Activated B cell treated with CpG ODN at 0.5 μM for 24 hours (primary cell): Measurements from ENCODE around the gene NGEF. TPM values are rescaled to one million over a fixed set of nuclear protein-coding genes. Genes with fewer than 3 reads are reported as not detected.

Experiments
- ATAC-seq: fragments of 200-7000 bp; cut with Tn5 transposase; one replicate; pipeline ENCODE4 v1.10.0; 2021; ENCODE audit warnings: low read depth, mild to moderate bottlenecking, moderate library complexity
- CTCF ChIA-PET: fragments of 350-600 bp; sonication (Branson Sonifier 250); formaldehyde crosslinking; loops from one replicate; lab custom pipeline; 2021; ENCODE audit warnings: antibody characterized with exemption; lab: Charles Lee
- POLR2A ChIA-PET: fragments of 350-600 bp; sonication (Branson Sonifier 250); formaldehyde crosslinking; loops from one replicate; lab custom pipeline; 2021; ENCODE audit warnings: antibody characterized with exemption; lab: Charles Lee
- DNase-seq: peaks from one replicate; pipeline ENCODE4 v3.0.0; 2022
- H3K27ac Mint-ChIP-seq: one replicate; pipeline ENCODE4 v1.8.0; 2020; ENCODE audit warnings: mixed read lengths
- H3K27me3 Mint-ChIP-seq: one replicate; pipeline ENCODE4 v1.8.0; 2021; ENCODE audit warnings: mixed read lengths
- H3K36me3 Mint-ChIP-seq: one replicate; pipeline ENCODE4 v1.8.0; 2021; ENCODE audit warnings: low read depth, mixed read lengths
- H3K4me1 Mint-ChIP-seq: one replicate; pipeline ENCODE4 v1.8.0; 2021; ENCODE audit warnings: mixed read lengths
- H3K4me3 Mint-ChIP-seq: one replicate; pipeline ENCODE4 v1.8.0; 2020; ENCODE audit warnings: mild to moderate bottlenecking, mixed read lengths
- H3K9me3 Mint-ChIP-seq: one replicate; pipeline ENCODE4 v1.8.0; 2020; ENCODE audit warnings: mixed read lengths
- CTCF ChIP-seq: fragments of 200-600 bp; IDR thresholded peaks from one replicate; pipeline ENCODE4 v1.8.0; 2022; ENCODE audit warnings: antibody characterized with exemption, mild to moderate bottlenecking
- intact Hi-C: fragments of 100-400 bp; cut with micrococcal nuclease; formaldehyde crosslinking; loops from one replicate; pipeline ENCODE4 v1.15.1; 2024
- total RNA-seq: library from RNA; stranded (reverse); gene quantifications from 2 replicates; pipeline ENCODE4 v1.2.3, GENCODE V29; 2022

Gene NGEF
- total RNA-seq, 1 donor from 2014 or later: not detected

DNA sequence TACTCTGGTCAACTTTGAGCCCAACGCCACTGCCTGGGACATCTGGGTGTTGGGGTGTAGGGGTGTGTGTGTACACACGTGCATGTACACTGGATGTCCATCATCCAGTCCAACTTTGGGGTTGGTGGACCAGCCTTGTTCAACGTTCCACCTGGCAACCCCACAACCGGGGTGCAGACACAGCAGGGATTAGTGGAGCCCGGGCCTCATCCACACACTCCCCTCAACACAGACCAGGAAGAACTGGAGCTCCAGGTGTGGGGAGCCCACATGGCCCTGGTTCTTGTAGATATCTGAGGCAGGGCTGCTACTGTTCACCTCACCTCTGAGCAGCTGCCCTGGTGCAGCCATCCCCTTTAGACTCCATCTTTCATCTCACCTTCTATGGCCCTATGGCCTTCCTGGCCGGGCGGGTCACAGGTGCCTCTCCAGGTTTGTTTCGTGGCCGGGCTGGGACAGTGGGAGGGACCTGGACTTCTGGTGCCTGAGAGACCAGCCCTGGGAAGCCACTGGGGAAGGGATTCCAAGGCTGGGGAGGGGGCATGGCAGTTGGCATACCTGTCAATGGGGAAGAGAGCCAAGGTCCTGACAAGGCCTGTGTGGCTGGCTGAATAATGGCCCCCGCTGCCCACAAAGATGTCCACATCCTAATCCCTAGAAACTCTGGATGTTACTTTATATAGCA, 26.9 kb upstream of the NGEF start:
- TF ChIP-seq CTCF: no peak
- no peak overlapping the region for H3K4me3 Mint-ChIP-seq
- ChIA-PET POLR2A (no interaction called here), CTCF (interaction anchor here (1.1 kb wide), 1 partner anchor 10 kb away, joined by 3 read pairs; no protein-coding TSS in a partner anchor)
- no peaks in the 10 kb centered on the region for H3K4me1 Mint-ChIP-seq
- ATAC-seq (no peak), DNase-seq (no peak)
- H3K27ac Mint-ChIP-seq: no peak overlapping the region
- H3K9me3 Mint-ChIP-seq: no peaks in the 10 kb centered on the region
- intact Hi-C loops: no loop called here
- H3K36me3 Mint-ChIP-seq: no peaks in the 10 kb centered on the region
- H3K27me3 Mint-ChIP-seq: peaks cover 2% of the 10 kb centered on the region

- Mint-ChIP-seq H3K27me3 (peaks cover 2% of the 10 kb centered on the region), H3K9me3 (no peaks in the 10 kb centered on the region), H3K36me3 (no peaks in the 10 kb centered on the region), H3K4me3 (no peak overlapping the region), H3K4me1 (no peaks in the 10 kb centered on the region), H3K27ac (no peak overlapping the region)
- TF ChIP-seq CTCF: no peak
- ChIA-PET CTCF (interaction anchor here (1.1 kb wide), 1 partner anchor 9 kb away, joined by 3 read pairs; no protein-coding TSS in a partner anchor), POLR2A (no interaction called here)
- no peak for ATAC-seq
- intact Hi-C loops: no loop called here
- DNase-seq: no peak
Measured at GRCh38 chr2:233039212-233039845, 26.3 kb upstream of the NGEF start.

GRCh38 chr2:233037078-233037477, 24.0 kb upstream of the NGEF start:
- no peak overlapping the region for H3K27ac Mint-ChIP-seq
- TF ChIP-seq CTCF: no peak
- H3K4me1 Mint-ChIP-seq: no peaks in the 10 kb centered on the region
- intact Hi-C loops: no loop called here
- H3K36me3 Mint-ChIP-seq: no peaks in the 10 kb centered on the region
- no peaks in the 10 kb centered on the region for H3K9me3 Mint-ChIP-seq
- H3K27me3 Mint-ChIP-seq: peaks cover 2% of the 10 kb centered on the region
- H3K4me3 Mint-ChIP-seq: no peak overlapping the region
- ATAC-seq: no peak
- DNase-seq: no peak
- POLR2A ChIA-PET: no interaction called here
- CTCF ChIA-PET: no interaction called here

DNA sequence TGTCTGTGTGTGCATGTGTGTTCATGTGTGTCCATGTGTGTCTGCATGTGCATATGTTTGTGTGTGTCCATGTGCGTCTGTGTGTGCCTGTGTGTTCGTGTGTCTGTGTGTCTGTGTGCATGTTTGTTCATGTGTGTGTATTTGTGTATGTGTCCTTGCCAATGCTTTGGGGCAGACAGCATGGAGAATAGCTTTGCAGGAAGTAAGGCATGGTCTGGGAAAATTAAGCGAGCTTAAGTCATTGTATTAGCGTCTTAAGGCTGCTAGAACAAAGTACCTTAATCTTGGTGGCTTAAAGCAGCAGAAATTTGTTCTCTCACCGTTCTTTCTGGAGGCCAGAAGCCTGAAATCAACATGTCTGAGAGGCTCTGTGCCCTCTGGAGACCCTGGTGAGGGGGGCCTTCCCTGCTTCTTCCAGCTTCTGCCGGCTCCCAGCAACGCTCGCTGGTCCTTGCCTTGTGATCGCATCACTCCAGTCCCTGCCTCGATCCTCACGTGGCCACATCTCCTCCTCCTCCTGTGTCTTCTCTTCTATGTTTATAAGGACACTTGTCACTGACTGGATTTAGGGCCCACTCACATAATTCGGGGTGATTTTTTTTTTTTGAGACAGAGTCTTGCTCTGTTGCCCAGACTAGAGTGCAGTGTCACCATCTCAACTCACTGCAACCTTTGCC, 23.2 kb upstream of the NGEF start:
- no peaks in the 10 kb centered on the region for H3K9me3 Mint-ChIP-seq
- no peaks in the 10 kb centered on the region for H3K36me3 Mint-ChIP-seq
- ATAC-seq (no peak), DNase-seq (no peak)
- no peaks in the 10 kb centered on the region for H3K27me3 Mint-ChIP-seq
- POLR2A ChIA-PET: no interaction called here
- CTCF ChIA-PET: no interaction called here
- no peak overlapping the region for H3K27ac Mint-ChIP-seq
- H3K4me1 Mint-ChIP-seq: no peaks in the 10 kb centered on the region
- intact Hi-C loops: no loop called here
- no peak for TF ChIP-seq CTCF
- no peak overlapping the region for H3K4me3 Mint-ChIP-seq
